HCT116 (cell line): ENCODE data around the gene RAB1A. TPM values are rescaled to one million over a fixed set of nuclear protein-coding genes. Genes with fewer than 3 reads are reported as not detected.

Experiments used
- ATAC-seq: fragments of 200-7000 bp; cut with Tn5 transposase; 2 replicates; pipeline ENCODE4 v1.9.1; 2020; ENCODE audit warnings: mild to moderate bottlenecking, moderate library complexity
- BruUV-seq: library from RNA; stranded (reverse); fragments of 400-500 nt; replicated peaks from 2 replicates; lab custom pipeline; 2021; lab: Mats Ljungman, UMichigan
- CTCF ChIA-PET: fragments of 300-600 bp; sonication (Branson Sonifier 250); formaldehyde crosslinking; loops from one replicate; lab custom pipeline; 2021; ENCODE audit warnings: antibody characterized with exemption; lab: Charles Lee
- POLR2A ChIA-PET: fragments of 300-600, 350-600 bp; sonication (Branson Sonifier 250); formaldehyde crosslinking; loops from one replicate; lab custom pipeline; 2021; ENCODE audit warnings: antibody characterized with exemption; lab: Charles Lee
- RAD21 ChIA-PET, 2 experiments: fragments of 300-600 bp; sonication (Branson Sonifier 250); formaldehyde crosslinking; loops; one replicate each; lab custom pipeline; 2023; ENCODE audit warnings: low total read pairs in 2 of 2; ENCODE audit not compliant: uncharacterized antibody in 2 of 2, unreplicated experiment in 2 of 2, low non-redundant PET in 1 of 2; lab: Charles Lee
- DNase-seq: peaks from one replicate; pipeline ENCODE4 v3.0.0-alpha.2; 2010; ENCODE audit warnings: low read depth, low spot score
- H2AFZ ChIP-seq: fragments of 200-600 bp; shearing (Covaris generic), sonication (generic); 2 replicates; pipeline ENCODE4 v1.6.1; 2017; ENCODE audit warnings: low read depth, mixed run types, mixed read lengths, antibody characterized with exemption, low read length; ENCODE audit not compliant: poor library complexity, severe bottlenecking
- H3K27ac ChIP-seq: 2 replicates; pipeline ENCODE4 v1.5.1; 2012; ENCODE audit warnings: low read depth, low read length
- H3K27me3 ChIP-seq: fragments of 200-600 bp; sonication (generic); 2 replicates; pipeline ENCODE4 v1.6.1; 2016; ENCODE audit warnings: mixed run types, low read length, mixed read lengths; ENCODE audit not compliant: insufficient read depth
- H3K36me3 ChIP-seq, 2 experiments: fragments of 200-500 bp in 1 of 2; fragments of 200-600 bp in 1 of 2; sonication (Bioruptor generic) in 1 of 2; sonication (generic) in 1 of 2; 2 replicates each; pipeline versions ENCODE4 v1.5.1 to v1.6.1; 2014 to 2016; ENCODE audit warnings: low read length in 2 of 2, inconsistent platforms in 1 of 2, mixed read lengths in 1 of 2, mixed run types in 1 of 2; ENCODE audit not compliant: insufficient read depth in 2 of 2, control insufficient read depth in 1 of 2
- H3K4me1 ChIP-seq, 2 experiments: fragments of 200-600 bp in 1 of 2; sonication (generic) in 1 of 2; 2 replicates each; pipeline versions ENCODE4 v1.5.1 to v1.6.1; 2012 to 2017; ENCODE audit warnings: low read length in 2 of 2, inconsistent platforms in 1 of 2, mild to moderate bottlenecking in 1 of 2, mixed read lengths in 1 of 2, mixed run types in 1 of 2, moderate library complexity in 1 of 2; ENCODE audit not compliant: insufficient read depth in 2 of 2, control insufficient read depth in 1 of 2
- H3K4me2 ChIP-seq: fragments of 200-600 bp; sonication (generic); 2 replicates; pipeline ENCODE4 v1.6.1; 2017; ENCODE audit warnings: mixed run types, low read length, mixed read lengths
- H3K4me3 ChIP-seq, 2 experiments: fragments of 200-600 bp in 1 of 2; sonication (generic) in 1 of 2; replicated peaks in 1 of 2; 2 replicates each; pipeline ENCODE4 v1.5.1; 2011 to 2016; ENCODE audit warnings: low read length in 2 of 2, control low read depth in 1 of 2, low read depth in 1 of 2, mild to moderate bottlenecking in 1 of 2, mixed read lengths in 1 of 2, mixed run types in 1 of 2
- H3K79me2 ChIP-seq: fragments of 200-600 bp; sonication (generic); 2 replicates; pipeline ENCODE4 v1.6.1; 2017; ENCODE audit warnings: mild to moderate bottlenecking, mixed run types, low read length, moderate library complexity, mixed read lengths; ENCODE audit not compliant: insufficient read depth
- H3K9ac ChIP-seq: fragments of 200-600 bp; sonication (generic); 2 replicates; pipeline ENCODE4 v1.6.1; 2016; ENCODE audit warnings: low read length, mixed read lengths
- H3K9me2 ChIP-seq: fragments of 200-600 bp; sonication (generic), shearing (Covaris generic); 2 replicates; pipeline ENCODE4 v1.6.1; 2017; ENCODE audit warnings: mixed run types, mild to moderate bottlenecking, moderate library complexity; ENCODE audit not compliant: insufficient read depth
- H3K9me3 ChIP-seq, 2 experiments: fragments of 200-500 bp in 1 of 2; fragments of 200-600 bp in 1 of 2; sonication (Bioruptor generic) in 1 of 2; sonication (generic) in 1 of 2; 2 replicates each; pipeline ENCODE4 v1.6.1; 2014 to 2017; ENCODE audit warnings: low read length in 2 of 2, mixed read lengths in 2 of 2, inconsistent platforms in 1 of 2, low read depth in 1 of 2, mild to moderate bottlenecking in 1 of 2, mixed run types in 1 of 2, moderate library complexity in 1 of 2; ENCODE audit not compliant: control insufficient read depth in 1 of 2, insufficient read depth in 1 of 2
- H4K20me1 ChIP-seq: fragments of 200-600 bp; sonication (generic), shearing (Covaris generic); 2 replicates; pipeline ENCODE4 v1.6.1; 2017; ENCODE audit warnings: mixed run types, mild to moderate bottlenecking, moderate library complexity; ENCODE audit not compliant: insufficient read depth
- ATF3 ChIP-seq: IDR thresholded peaks from 2 replicates; pipeline ENCODE4 v1.6.1; 2012
- CEBPB ChIP-seq: IDR thresholded peaks from 2 replicates; pipeline ENCODE4 v1.6.1; 2012; ENCODE audit warnings: low read depth
- CTCF ChIP-seq, 3 experiments: fragments of 200-600 bp in 1 of 3; sonication (generic) in 1 of 3; IDR thresholded peaks in 2 of 3; conservative IDR thresholded peaks in 1 of 3; 2 replicates each; pipeline ENCODE4 v1.5.1; 2012 to 2017; ENCODE audit warnings: low read depth in 2 of 3, low read length in 2 of 3, antibody characterized with exemption in 1 of 3, borderline replicate concordance in 1 of 3, control low read depth in 1 of 3, mild to moderate bottlenecking in 1 of 3, mixed read lengths in 1 of 3, mixed run types in 1 of 3, moderate library complexity in 1 of 3; ENCODE audit not compliant: insufficient read depth in 1 of 3
- EGR1 ChIP-seq: IDR thresholded peaks from 2 replicates; pipeline ENCODE4 v1.6.1; 2012; ENCODE audit warnings: low read depth
- ELF1 ChIP-seq: IDR thresholded peaks from 2 replicates; pipeline ENCODE4 v1.6.1; 2012; ENCODE audit warnings: low read depth, borderline replicate concordance
- EZH2phosphoT487 ChIP-seq: fragments of 200-600 bp; IDR thresholded peaks from 2 replicates; pipeline ENCODE4 v1.6.1; 2018; ENCODE audit warnings: antibody characterized with exemption, borderline replicate concordance
- JUND ChIP-seq: IDR thresholded peaks from 2 replicates; pipeline ENCODE4 v1.6.1; 2012
- MAX ChIP-seq: IDR thresholded peaks from 2 replicates; pipeline ENCODE4 v1.6.1; 2012
- REST ChIP-seq: IDR thresholded peaks from 2 replicates; pipeline ENCODE4 v1.6.1; 2012; ENCODE audit warnings: low read depth
- SIN3A ChIP-seq: IDR thresholded peaks from 2 replicates; pipeline ENCODE4 v1.6.1; 2012; ENCODE audit warnings: low read depth
- TCF7L2 ChIP-seq: IDR thresholded peaks from 2 replicates; pipeline ENCODE4 v1.7.0; 2011; ENCODE audit warnings: borderline replicate concordance, inconsistent platforms; ENCODE audit not compliant: insufficient read depth, insufficient read length; ENCODE audit errors: extremely low read depth
- ZNF274 ChIP-seq: fragments of 200-500 bp; sonication (Bioruptor generic); IDR thresholded peaks from 2 replicates; pipeline ENCODE4 v1.6.1; 2014; ENCODE audit warnings: mild to moderate bottlenecking, low read depth, low read length, inconsistent platforms
- intact Hi-C: fragments of 100-400 bp; cut with micrococcal nuclease; formaldehyde crosslinking; loops from 2 replicates; pipeline ENCODE4 v1.10.0; 2022
- total RNA-seq: library from RNA; stranded (reverse); gene quantifications from one replicate; pipeline ENCODE4 v1.2.1, GENCODE V29; 2021; ENCODE audit not compliant: unreplicated experiment

Gene RAB1A
- total RNA-seq, 1 experiment from 2014 or later = 131 TPM

GRCh38 chr2:65108780-65109179 lies 21.1 kb downstream of the RAB1A start:
- RAD21 ChIA-PET = no interaction called here
- Histone ChIP-seq H3K79me2 (peaks cover 100% of the 10 kb centered on the region), H3K9me3 (no peaks in the 10 kb centered on the region), H3K9ac (no peak overlapping the region), H2AFZ (no peak overlapping the region), H3K9me2 (no peaks in the 10 kb centered on the region)
- BruUV-seq = no TSS peak
- no peak for ATAC-seq
- TF ChIP-seq CTCF (IDR thresholded peaks at IDR 0.05 in 2 of 3, conservative IDR thresholded peaks at IDR 0.05 in 1 of 3; ENCODE audit: borderline replicate concordance in 1 of 3, insufficient read depth in 1 of 3, low read depth in 2 of 3, low read length in 2 of 3) (no peak), MAX (no peak), JUND (no peak), ZNF274 (no peak), EZH2phosphoT487 (no peak), SIN3A (no peak), ELF1 (no peak), TCF7L2 (no peak), CEBPB (no peak), ATF3 (no peak), REST (no peak), EGR1 (no peak)
- TF ChIP-seq, all 23 proteins: peak for 0
- H3K4me3 ChIP-seq = no peak overlapping the region
- no peaks in the 10 kb centered on the region for H3K27me3 ChIP-seq
- POLR2A ChIA-PET = no interaction called here
- intact Hi-C loops = no loop called here
- H3K36me3 ChIP-seq = peaks cover 0 to 3% of the 10 kb centered on the region in 2 experiments; a peak in 1 of 4 replicates
- H3K4me2 ChIP-seq = no peak overlapping the region
- H3K4me1 ChIP-seq = no peaks in the 10 kb centered on the region
- no peak overlapping the region for H3K27ac ChIP-seq
- DNase-seq = no peak
- H4K20me1 ChIP-seq = peaks cover 18% of the 10 kb centered on the region
- CTCF ChIA-PET = interaction anchor here (1.2 kb wide), 1 partner anchor 11 kb away, joined by 4 read pairs; no protein-coding TSS in a partner anchor
